ENCODE data around the gene TMEM132C. TPM values are rescaled to one million over a fixed set of nuclear protein-coding genes. Genes with fewer than 3 reads are reported as not detected.

TMEM132C gene
- total and polyA plus RNA-seq, 2 donors (not counting 1 experiment from before 2014, with no cell fraction given), result not detected

DNA sequence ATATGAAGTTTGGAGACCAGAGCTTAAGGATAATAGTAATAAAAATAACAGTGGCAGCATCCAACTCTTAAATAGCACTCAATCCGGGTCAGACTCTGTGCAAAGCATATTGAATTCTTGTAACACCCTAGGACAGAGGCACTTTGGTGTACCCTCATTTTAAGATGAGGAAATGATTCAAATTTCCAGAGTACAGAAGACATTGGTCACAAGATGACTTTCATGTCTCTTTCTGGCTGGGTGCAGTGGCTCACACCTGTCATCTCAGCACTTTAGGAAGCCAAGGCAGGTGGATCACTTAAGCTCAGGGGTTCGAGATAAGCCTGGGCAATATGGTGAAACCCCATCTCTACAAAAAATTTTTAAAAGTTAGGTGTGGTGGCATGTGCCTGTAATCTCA is 320.9 kb downstream of the TMEM132C start:
- no CpG with 5 or more reads among the region's 2 CpGs for WGBS (ENCODE audit: insufficient coverage)
- no peak overlapping the region for H2AFZ ChIP-seq (ENCODE audit: insufficient read depth, low read depth, low read length, poor library complexity, severe bottlenecking)
- no peak overlapping the region for H3K4me3 Mint-ChIP-seq
- no peaks in the 10 kb centered on the region for H3K79me2 ChIP-seq (ENCODE audit: control insufficient read depth, insufficient read depth, low read length)
- H4K20me1 ChIP-seq (ENCODE audit: control insufficient read depth, insufficient read depth, low read length, poor library complexity, severe bottlenecking), result no peaks in the 10 kb centered on the region
- H3K9me3 Mint-ChIP-seq (ENCODE audit: insufficient read depth), result no peaks in the 10 kb centered on the region
- H3K27me3 Mint-ChIP-seq, result no peaks in the 10 kb centered on the region
- ChIA-PET POLR2A (no interaction called here), CTCF (no interaction called here)
- no peaks in the 10 kb centered on the region for H3K27me3 ChIP-seq (replicated peaks in 1 of 4; ENCODE audit: control extremely low read depth in 1 of 4, control insufficient read depth in 3 of 4, insufficient read depth in 4 of 4, low read length in 3 of 4)
- DNase-seq (no peak), ATAC-seq (ENCODE audit: low read depth) (no peak)
- no peak overlapping the region for H3K4me3 ChIP-seq (ENCODE audit: control extremely low read depth in 1 of 5, extremely low read depth in 1 of 5, insufficient read depth in 1 of 5, low read depth in 2 of 5, low read length in 4 of 5)
- H3K9ac ChIP-seq (ENCODE audit: low read length), result no peak overlapping the region
- intact Hi-C loops (cut with micrococcal nuclease), result no loop called here
- TF ChIP-seq EZH2 (IDR thresholded peaks at IDR 0.05; ENCODE audit: borderline replicate concordance, insufficient read depth, low read depth, low read length, poor library complexity, severe bottlenecking), result no peak
- TF ChIP-seq, protein P1, sequence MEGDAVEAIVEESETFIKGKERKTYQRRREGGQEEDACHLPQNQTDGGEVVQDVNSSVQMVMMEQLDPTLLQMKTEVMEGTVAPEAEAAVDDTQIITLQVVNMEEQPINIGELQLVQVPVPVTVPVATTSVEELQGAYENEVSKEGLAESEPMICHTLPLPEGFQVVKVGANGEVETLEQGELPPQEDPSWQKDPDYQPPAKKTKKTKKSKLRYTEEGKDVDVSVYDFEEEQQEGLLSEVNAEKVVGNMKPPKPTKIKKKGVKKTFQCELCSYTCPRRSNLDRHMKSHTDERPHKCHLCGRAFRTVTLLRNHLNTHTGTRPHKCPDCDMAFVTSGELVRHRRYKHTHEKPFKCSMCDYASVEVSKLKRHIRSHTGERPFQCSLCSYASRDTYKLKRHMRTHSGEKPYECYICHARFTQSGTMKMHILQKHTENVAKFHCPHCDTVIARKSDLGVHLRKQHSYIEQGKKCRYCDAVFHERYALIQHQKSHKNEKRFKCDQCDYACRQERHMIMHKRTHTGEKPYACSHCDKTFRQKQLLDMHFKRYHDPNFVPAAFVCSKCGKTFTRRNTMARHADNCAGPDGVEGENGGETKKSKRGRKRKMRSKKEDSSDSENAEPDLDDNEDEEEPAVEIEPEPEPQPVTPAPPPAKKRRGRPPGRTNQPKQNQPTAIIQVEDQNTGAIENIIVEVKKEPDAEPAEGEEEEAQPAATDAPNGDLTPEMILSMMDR (IDR thresholded peaks at IDR 0.05), result no peak
- H3K27ac ChIP-seq (ENCODE audit: low read length in 2 of 2), result no peak overlapping the region
- no peaks in the 10 kb centered on the region for H3K4me1 Mint-ChIP-seq
- no peak overlapping the region for H3K27ac Mint-ChIP-seq
- peaks cover 0 to 9% (median 0%) of the 10 kb centered on the region in 3 donors for H3K9me3 ChIP-seq (ENCODE audit: control extremely low read depth in 1 of 3, control insufficient read depth in 2 of 3, insufficient read depth in 1 of 3, low read length in 2 of 3)
- H3K36me3 ChIP-seq (replicated peaks in 1 of 2; ENCODE audit: control extremely low read depth in 1 of 2, control insufficient read depth in 1 of 2, extremely low read depth in 1 of 2, insufficient read depth in 2 of 2, low read length in 1 of 2), result no peaks in the 10 kb centered on the region
- H3K4me2 ChIP-seq (replicated peaks; ENCODE audit: low read depth, low read length, poor library complexity, severe bottlenecking), result no peak overlapping the region
- no peaks in the 10 kb centered on the region for H3K4me1 ChIP-seq (ENCODE audit: control insufficient read depth in 2 of 2, insufficient read depth in 2 of 2, low read length in 2 of 2)

DNA sequence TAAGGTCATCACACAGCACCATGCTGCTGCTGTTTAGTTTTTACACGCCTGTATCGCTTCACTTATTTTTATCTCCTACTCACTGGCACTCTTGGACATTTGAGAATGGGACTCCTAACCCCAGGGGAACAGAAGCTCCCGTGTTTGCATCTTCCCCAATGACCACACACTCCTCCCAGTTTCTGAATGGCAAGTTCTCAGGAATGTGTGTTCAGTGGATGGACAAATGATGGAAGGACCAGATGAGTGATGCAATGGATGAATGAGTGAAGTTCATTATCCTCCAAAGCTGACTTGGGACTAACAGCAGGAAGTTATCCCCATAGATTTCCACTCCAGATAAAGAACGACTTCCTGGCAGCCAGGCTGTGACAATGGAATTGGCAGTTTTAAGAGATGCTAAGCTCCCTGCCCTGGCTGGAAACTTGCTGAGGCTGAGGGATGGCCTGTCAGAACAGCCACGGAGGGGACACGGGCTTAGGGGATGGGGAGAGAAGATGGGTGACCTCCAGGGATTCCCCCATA is 325.3 kb downstream of the TMEM132C start:
- Histone ChIP-seq H3K4me2 (replicated peaks; ENCODE audit: low read depth, low read length, poor library complexity, severe bottlenecking) (no peak overlapping the region), H3K9ac (ENCODE audit: low read length) (no peak overlapping the region), H3K4me1 (ENCODE audit: control insufficient read depth in 2 of 2, insufficient read depth in 2 of 2, low read length in 2 of 2) (no peaks in the 10 kb centered on the region), H2AFZ (ENCODE audit: insufficient read depth, low read depth, low read length, poor library complexity, severe bottlenecking) (no peak overlapping the region), H3K79me2 (ENCODE audit: control insufficient read depth, insufficient read depth, low read length) (no peaks in the 10 kb centered on the region), H4K20me1 (ENCODE audit: control insufficient read depth, insufficient read depth, low read length, poor library complexity, severe bottlenecking) (no peaks in the 10 kb centered on the region), H3K4me3 (ENCODE audit: control extremely low read depth in 1 of 5, extremely low read depth in 1 of 5, insufficient read depth in 1 of 5, low read depth in 2 of 5, low read length in 4 of 5) (no peak overlapping the region), H3K9me3 (ENCODE audit: control extremely low read depth in 1 of 3, control insufficient read depth in 2 of 3, insufficient read depth in 1 of 3, low read length in 2 of 3) (peaks cover 0 to 4% (median 0%) of the 10 kb centered on the region in 3 donors), H3K36me3 (replicated peaks in 1 of 2; ENCODE audit: control extremely low read depth in 1 of 2, control insufficient read depth in 1 of 2, extremely low read depth in 1 of 2, insufficient read depth in 2 of 2, low read length in 1 of 2) (no peaks in the 10 kb centered on the region), H3K27ac (ENCODE audit: low read length in 2 of 2) (no peak overlapping the region), H3K27me3 (replicated peaks in 1 of 4; ENCODE audit: control extremely low read depth in 1 of 4, control insufficient read depth in 3 of 4, insufficient read depth in 4 of 4, low read length in 3 of 4) (no peaks in the 10 kb centered on the region)
- WGBS (ENCODE audit: insufficient coverage), result 90% methylated on average over 2 of the region's 6 CpGs
- TF ChIP-seq, protein P1 (IDR thresholded peaks at IDR 0.05), result no peak
- intact Hi-C loops (cut with micrococcal nuclease), result no loop called here
- Mint-ChIP-seq H3K4me1 (no peaks in the 10 kb centered on the region), H3K27ac (no peak overlapping the region), H3K9me3 (ENCODE audit: insufficient read depth) (no peaks in the 10 kb centered on the region), H3K4me3 (no peak overlapping the region), H3K27me3 (no peaks in the 10 kb centered on the region)
- DNase-seq, result no peak
- ATAC-seq (ENCODE audit: low read depth), result no peak
- CTCF ChIA-PET, result interaction anchor here (0.6 kb wide), 1 partner anchor 290 kb away, joined by 3 read pairs; no protein-coding TSS in a partner anchor
- POLR2A ChIA-PET, result no interaction called here

All from B cell (primary cell).